ENCODE data around the gene CDC42BPA. TPM values are rescaled to one million over a fixed set of nuclear protein-coding genes. Genes with fewer than 3 reads are reported as not detected.

Gene CDC42BPA
- total and polyA plus RNA-seq, 2 donors (not counting 1 experiment from before 2014, with no cell fraction given): 26.4 to 77.1 TPM

DNA sequence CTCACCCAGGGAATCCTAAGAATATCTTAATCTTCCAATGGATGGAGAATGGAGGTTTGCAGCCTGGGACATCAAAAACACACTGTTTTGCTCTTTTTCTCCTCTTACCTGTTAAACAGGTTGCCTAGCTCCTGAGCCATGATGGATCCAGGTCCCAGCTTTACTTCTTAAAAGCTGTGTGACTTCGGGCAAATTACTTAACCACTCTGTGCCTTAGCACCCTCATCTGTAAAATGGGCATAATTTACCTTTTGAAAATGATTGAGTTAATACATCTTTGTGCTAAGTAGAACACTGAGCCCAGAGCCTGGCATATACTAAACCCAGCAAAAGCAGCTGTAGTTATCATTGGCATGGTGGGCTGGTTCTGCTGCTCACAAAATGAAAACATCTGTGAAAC lies 368.0 kb downstream of the CDC42BPA start:
- H2AFZ ChIP-seq (ENCODE audit: low read length): no peak overlapping the region
- no peak for DNase-seq (ENCODE audit: low read depth in 2 of 2)
- H3K9ac ChIP-seq (ENCODE audit: insufficient read depth, low read length): no peak overlapping the region
- H3K27ac ChIP-seq (ENCODE audit: insufficient read depth, low read length): no peak overlapping the region
- no peaks in the 10 kb centered on the region for H3K36me3 ChIP-seq (ENCODE audit: control insufficient read depth, insufficient read depth, low read length)
- no peaks in the 10 kb centered on the region for H4K20me1 ChIP-seq (ENCODE audit: control insufficient read depth, extremely low read depth, insufficient read depth, low read length)
- H3K27me3 ChIP-seq (ENCODE audit: control insufficient read depth, insufficient read depth, low read length): no peaks in the 10 kb centered on the region
- no peaks in the 10 kb centered on the region for H3K79me2 ChIP-seq (ENCODE audit: control insufficient read depth, insufficient read depth, low read length)
- H3K4me3 ChIP-seq (replicated peaks in 1 of 4; ENCODE audit: control extremely low read depth in 1 of 4, insufficient read depth in 1 of 4, low read depth in 3 of 4, low read length in 4 of 4): no peak overlapping the region
- H3K4me2 ChIP-seq (ENCODE audit: extremely low read depth, insufficient read depth, low read length): no peak overlapping the region
- no peaks in the 10 kb centered on the region for H3K9me3 ChIP-seq (ENCODE audit: control insufficient read depth, insufficient read depth, low read depth, low read length)
- H3K4me1 ChIP-seq (ENCODE audit: control insufficient read depth, extremely low read depth, insufficient read depth, low read length): no peaks in the 10 kb centered on the region
- no peak for TF ChIP-seq EZH2 (IDR thresholded peaks at IDR 0.05; ENCODE audit: low read length, missing control alignments)
- TF ChIP-seq, protein P1, sequence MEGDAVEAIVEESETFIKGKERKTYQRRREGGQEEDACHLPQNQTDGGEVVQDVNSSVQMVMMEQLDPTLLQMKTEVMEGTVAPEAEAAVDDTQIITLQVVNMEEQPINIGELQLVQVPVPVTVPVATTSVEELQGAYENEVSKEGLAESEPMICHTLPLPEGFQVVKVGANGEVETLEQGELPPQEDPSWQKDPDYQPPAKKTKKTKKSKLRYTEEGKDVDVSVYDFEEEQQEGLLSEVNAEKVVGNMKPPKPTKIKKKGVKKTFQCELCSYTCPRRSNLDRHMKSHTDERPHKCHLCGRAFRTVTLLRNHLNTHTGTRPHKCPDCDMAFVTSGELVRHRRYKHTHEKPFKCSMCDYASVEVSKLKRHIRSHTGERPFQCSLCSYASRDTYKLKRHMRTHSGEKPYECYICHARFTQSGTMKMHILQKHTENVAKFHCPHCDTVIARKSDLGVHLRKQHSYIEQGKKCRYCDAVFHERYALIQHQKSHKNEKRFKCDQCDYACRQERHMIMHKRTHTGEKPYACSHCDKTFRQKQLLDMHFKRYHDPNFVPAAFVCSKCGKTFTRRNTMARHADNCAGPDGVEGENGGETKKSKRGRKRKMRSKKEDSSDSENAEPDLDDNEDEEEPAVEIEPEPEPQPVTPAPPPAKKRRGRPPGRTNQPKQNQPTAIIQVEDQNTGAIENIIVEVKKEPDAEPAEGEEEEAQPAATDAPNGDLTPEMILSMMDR (conservative IDR thresholded peaks at IDR 0.05 in 1 of 2, IDR thresholded peaks at IDR 0.05 in 1 of 2; ENCODE audit: low read depth in 1 of 2, low read length in 2 of 2): no peak

DNA sequence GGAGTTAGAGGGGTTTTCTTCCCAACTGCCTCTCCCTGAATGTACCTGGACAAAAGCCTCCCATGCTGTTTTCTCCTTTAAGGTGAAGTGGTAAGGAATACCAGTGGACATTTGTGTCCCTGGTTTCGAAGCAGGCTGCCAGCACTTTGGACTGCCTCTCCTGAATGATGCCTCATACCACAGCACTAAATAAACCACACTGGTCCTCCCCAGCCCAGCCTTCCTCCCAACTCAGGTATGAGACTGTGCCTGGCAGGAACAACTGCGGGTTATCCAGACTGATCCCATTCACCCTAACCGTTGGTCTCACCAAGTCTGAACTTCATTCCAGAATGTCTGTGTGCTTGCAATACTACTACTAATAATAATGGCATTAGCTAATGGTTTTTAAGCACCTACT lies 368.9 kb downstream of the CDC42BPA start:
- Histone ChIP-seq H3K4me2 (ENCODE audit: extremely low read depth, insufficient read depth, low read length) (no peak overlapping the region), H3K79me2 (ENCODE audit: control insufficient read depth, insufficient read depth, low read length) (no peaks in the 10 kb centered on the region), H3K27me3 (ENCODE audit: control insufficient read depth, insufficient read depth, low read length) (no peaks in the 10 kb centered on the region), H3K27ac (ENCODE audit: insufficient read depth, low read length) (no peak overlapping the region), H3K4me3 (replicated peaks in 1 of 4; ENCODE audit: control extremely low read depth in 1 of 4, insufficient read depth in 1 of 4, low read depth in 3 of 4, low read length in 4 of 4) (no peak overlapping the region), H3K4me1 (ENCODE audit: control insufficient read depth, extremely low read depth, insufficient read depth, low read length) (no peaks in the 10 kb centered on the region), H3K36me3 (ENCODE audit: control insufficient read depth, insufficient read depth, low read length) (no peaks in the 10 kb centered on the region), H3K9ac (ENCODE audit: insufficient read depth, low read length) (no peak overlapping the region), H3K9me3 (ENCODE audit: control insufficient read depth, insufficient read depth, low read depth, low read length) (no peaks in the 10 kb centered on the region), H4K20me1 (ENCODE audit: control insufficient read depth, extremely low read depth, insufficient read depth, low read length) (no peaks in the 10 kb centered on the region), H2AFZ (ENCODE audit: low read length) (no peak overlapping the region)
- no peak for DNase-seq (ENCODE audit: low read depth in 2 of 2)
- TF ChIP-seq EZH2 (IDR thresholded peaks at IDR 0.05; ENCODE audit: low read length, missing control alignments): no peak
- TF ChIP-seq, protein P1 (conservative IDR thresholded peaks at IDR 0.05 in 1 of 2, IDR thresholded peaks at IDR 0.05 in 1 of 2; ENCODE audit: low read depth in 1 of 2, low read length in 2 of 2): no peak

DNA sequence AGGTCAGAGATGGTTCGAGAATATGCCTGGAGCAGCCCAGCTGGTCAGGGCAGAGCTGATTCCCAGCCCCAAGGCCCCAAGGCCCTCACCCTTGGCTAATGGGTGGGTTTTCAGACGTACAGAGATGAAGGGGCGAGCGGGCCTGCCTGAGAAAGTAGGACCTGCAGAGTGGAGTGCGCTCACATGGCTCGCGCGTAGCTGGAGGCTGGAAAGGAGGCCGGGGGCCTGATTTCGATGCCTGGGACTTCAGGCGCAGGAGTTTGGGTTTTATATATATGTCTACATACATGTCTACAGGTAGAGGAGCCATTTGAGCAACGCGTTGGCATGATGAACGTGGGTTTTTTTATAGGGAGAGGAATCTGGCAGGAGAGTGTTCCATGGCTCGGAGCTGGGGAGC lies 369.3 kb downstream of the CDC42BPA start:
- H3K4me1 ChIP-seq (ENCODE audit: control insufficient read depth, extremely low read depth, insufficient read depth, low read length): no peaks in the 10 kb centered on the region
- H3K4me2 ChIP-seq (ENCODE audit: extremely low read depth, insufficient read depth, low read length): no peak overlapping the region
- TF ChIP-seq EZH2 (IDR thresholded peaks at IDR 0.05; ENCODE audit: low read length, missing control alignments): no peak
- TF ChIP-seq, protein P1 (conservative IDR thresholded peaks at IDR 0.05 in 1 of 2, IDR thresholded peaks at IDR 0.05 in 1 of 2; ENCODE audit: low read depth in 1 of 2, low read length in 2 of 2): no peak
- H3K4me3 ChIP-seq (replicated peaks in 1 of 4; ENCODE audit: control extremely low read depth in 1 of 4, insufficient read depth in 1 of 4, low read depth in 3 of 4, low read length in 4 of 4): no peak overlapping the region
- no peak for DNase-seq (ENCODE audit: low read depth in 2 of 2)
- no peaks in the 10 kb centered on the region for H3K27me3 ChIP-seq (ENCODE audit: control insufficient read depth, insufficient read depth, low read length)
- H2AFZ ChIP-seq (ENCODE audit: low read length): no peak overlapping the region
- H3K27ac ChIP-seq (ENCODE audit: insufficient read depth, low read length): no peak overlapping the region
- H4K20me1 ChIP-seq (ENCODE audit: control insufficient read depth, extremely low read depth, insufficient read depth, low read length): no peaks in the 10 kb centered on the region
- no peaks in the 10 kb centered on the region for H3K36me3 ChIP-seq (ENCODE audit: control insufficient read depth, insufficient read depth, low read length)
- H3K79me2 ChIP-seq (ENCODE audit: control insufficient read depth, insufficient read depth, low read length): no peaks in the 10 kb centered on the region
- H3K9me3 ChIP-seq (ENCODE audit: control insufficient read depth, insufficient read depth, low read depth, low read length): no peaks in the 10 kb centered on the region
- H3K9ac ChIP-seq (ENCODE audit: insufficient read depth, low read length): no peak overlapping the region
